Measurements from ENCODE around the gene VWA1.
"Not testable (repeated sequence)": the region's sequence is repeated elsewhere in the genome, so short reads cannot be mapped to it uniquely, and the experiment has no call there.

The VWA1 gene

DNA sequence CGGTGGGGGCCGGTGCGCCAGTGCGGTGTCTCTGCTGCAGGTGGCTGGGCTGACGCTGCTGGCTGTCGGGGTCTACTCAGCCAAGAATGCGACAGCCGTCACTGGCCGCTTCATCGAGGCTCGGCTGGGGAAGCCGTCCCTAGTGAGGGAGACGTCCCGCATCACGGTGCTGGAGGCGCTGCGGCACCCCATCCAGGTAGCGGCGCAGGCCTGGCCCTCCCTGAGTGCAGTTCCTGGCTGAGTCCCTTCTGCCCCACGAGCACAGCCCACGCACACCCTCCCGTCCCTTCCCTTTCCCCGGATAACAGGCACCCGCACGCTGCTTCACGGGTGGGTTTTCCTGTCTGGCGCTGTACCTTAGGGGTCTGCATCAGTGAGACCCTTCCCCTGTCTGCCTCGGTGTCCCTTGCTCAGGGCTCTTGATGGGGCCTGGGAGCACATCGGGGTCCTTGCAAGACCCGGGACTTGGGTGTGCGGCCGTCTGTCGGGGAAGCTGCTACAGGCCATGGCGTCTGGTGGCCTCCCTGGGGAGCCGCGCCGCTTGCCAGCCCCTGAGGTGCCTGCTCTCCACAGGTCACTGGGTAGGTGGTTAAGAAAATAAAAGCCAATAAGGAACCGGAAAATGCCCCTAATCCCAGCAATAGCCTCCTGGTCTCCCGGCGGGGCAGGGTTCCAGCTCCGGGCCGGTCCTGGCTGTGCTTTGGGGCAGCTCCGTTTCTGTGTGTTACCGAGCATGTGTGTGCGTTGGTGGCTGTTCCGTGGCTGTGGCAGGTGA is 49.7 kb downstream of the VWA1 start:
- DNase-seq (ENCODE audit: low read depth) = not testable (repeated sequence)

DNA sequence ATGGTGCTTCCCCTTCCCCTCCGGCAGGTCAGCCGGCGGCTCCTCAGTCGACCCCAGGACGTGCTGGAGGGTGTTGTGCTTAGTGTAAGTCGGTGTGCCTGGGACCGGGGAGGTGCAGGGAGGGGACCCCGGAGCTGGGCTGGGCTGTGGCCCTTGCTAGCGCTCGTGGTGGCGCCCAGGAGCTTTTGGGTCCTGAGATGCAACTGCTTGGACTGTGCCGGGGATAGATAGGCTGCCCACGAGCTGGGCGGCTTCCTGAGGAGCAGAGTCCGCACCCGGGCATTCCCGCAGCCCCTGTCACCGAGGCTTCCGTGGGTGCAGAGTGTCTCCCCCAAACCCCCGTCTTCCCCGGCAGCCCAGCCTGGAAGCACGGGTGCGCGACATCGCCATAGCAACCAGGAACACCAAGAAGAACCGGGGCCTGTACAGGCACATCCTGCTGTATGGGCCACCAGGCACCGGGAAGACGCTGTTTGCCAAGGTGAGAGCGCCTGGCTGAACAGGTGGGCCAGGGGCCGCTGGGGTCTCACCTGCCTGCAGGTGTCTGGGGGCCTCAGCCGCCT is 50.3 kb downstream of the VWA1 start:
- DNase-seq (ENCODE audit: low read depth) = not testable (repeated sequence)

DNA sequence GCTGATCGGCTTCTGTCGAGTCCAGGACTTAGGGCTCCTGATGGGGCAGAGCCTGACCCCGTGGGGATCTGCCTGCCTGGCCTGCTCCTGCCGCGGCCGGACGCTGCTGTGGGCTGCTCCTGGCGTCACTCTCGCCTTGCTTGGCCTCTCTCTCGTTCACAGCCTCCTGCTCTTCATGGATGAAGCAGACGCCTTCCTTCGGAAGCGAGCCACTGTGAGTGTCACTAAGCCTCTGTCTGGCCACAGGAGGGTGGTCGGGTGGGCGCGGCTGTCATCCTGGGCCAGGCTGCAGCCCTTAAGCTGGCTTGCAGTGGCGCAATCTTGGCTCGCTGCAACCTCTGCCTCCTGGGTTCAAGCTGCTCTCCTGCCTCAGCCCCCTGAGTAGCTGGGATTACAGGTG is 52.2 kb downstream of the VWA1 start:
- no peak for DNase-seq (ENCODE audit: low read depth)

DNA sequence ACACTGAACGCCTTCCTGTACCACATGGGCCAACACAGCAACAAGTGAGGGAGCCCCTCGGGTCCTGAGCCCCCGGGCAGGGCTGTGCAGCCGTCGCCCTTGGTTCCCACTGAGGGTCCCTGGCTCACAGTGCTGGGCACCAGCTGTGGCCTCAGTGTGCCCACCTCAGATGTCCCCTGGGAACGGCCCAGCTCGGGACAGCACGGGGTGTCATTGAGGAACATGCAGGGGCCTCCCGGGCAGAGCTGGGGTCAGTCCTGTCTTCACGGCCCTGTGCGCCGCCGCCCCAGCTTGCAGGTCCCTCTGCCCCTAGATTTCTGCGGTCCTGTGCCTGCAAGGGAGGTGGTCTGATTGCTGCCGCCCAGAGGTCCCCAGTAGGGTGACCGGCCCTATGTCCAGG is 53.7 kb downstream of the VWA1 start:
- no peak for DNase-seq (ENCODE audit: low read depth)

DNA sequence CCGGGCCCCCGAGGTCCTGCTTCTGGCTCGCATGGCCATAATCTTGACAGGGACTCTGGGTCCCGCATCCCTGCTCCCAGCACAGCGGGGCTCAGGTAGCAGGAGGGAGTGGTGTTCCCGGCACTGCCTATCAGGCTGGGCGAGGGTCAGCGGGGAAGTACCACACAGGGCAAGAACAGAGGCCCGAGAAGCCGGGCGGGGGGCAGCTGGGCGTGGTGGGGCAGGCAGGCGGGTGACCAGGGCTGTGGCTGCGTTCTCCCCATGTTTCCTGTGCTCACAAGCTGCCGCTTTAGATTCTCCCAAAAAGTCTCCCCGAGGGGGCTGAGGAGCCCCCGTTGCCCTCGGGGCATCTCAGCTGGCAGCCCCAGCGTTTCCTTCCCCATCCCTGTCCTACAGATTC is 54.4 kb downstream of the VWA1 start:
- no peak for DNase-seq (ENCODE audit: low read depth)

DNA sequence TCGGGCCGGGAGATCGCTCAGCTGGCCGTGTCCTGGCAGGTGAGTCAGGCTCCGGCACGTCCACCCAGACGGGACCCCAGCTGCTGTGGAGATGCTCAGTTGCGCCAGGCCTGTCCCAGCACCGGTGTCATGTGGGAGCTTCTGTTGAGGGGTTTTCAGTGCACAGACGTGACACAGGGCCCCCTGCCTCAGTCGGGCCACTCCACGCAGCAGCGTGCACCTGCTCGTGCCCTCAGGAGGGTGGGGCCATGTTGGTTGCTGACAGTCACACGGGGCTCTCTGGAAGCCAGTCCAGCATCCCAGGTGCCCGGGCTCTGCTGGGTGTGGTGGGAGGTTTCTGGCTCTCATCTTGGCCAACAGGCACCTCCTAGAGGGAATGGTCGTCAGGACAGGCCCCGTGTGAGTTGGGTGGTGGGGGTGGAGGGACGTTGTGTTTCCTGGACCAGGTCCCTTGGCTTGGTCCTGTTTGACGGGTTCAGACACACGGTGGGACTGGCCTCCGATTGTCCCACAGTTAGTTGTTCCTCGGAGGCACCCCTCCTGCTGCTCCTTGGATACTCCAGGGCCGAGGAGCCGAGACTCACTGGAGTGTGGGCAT is 55.2 kb downstream of the VWA1 start:
- no peak for DNase-seq (ENCODE audit: low read depth)

DNA sequence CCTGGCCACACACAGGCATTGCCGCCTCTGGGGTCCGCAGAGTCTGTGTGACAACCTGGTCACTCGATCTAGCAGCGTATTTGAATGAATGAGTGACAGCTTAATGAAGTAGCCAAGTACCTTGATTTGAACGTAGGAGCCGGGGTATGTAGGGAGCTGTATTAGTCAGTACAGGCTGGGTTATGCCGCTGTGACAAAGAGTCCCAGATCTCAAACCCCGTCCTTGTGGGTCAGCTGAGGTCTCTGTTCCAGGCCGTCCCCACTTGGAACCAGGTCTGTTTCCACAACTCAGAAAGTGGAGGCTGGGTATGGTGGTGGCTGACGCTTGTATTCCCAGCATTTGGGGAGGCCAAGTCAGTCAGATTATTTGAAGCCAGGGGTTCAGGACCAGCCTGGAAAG is 56.1 kb downstream of the VWA1 start:
- no peak for DNase-seq (ENCODE audit: low read depth)

Measured in amniotic epithelial cell (primary cell).